Fibroblast of the aortic adventitia (primary cell): ENCODE results near the gene RIIAD1. TPM values are rescaled to one million over a fixed set of nuclear protein-coding genes. Genes with fewer than 3 reads are reported as not detected.

Experiments
- DNase-seq: peaks from one replicate; pipeline ENCODE4 v3.0.0-alpha.2; 2010; ENCODE audit warnings: low read depth
- H3K4me3 ChIP-seq: 2 replicates; pipeline ENCODE4 v1.5.1; 2011; ENCODE audit warnings: low read depth, mild to moderate bottlenecking, control low read depth, low read length, moderate library complexity
- CTCF ChIP-seq: IDR thresholded peaks from 2 replicates; pipeline ENCODE4 v1.5.1; 2011; ENCODE audit warnings: mild to moderate bottlenecking, low read length, control low read depth, inconsistent platforms; ENCODE audit not compliant: insufficient read depth
- total RNA-seq: library from RNA; depleted of rRNA; stranded (reverse); fragments of >200 nt; gene quantifications from 2 replicates; pipeline ENCODE4 v1.2.3, GENCODE V29; 2012; ENCODE audit warnings: low replicate concordance

The RIIAD1 gene
- total RNA-seq, 1 donor: not detected

- no peak overlapping the region for H3K4me3 ChIP-seq
- TF ChIP-seq CTCF: no peak
- no peak for DNase-seq
These were observed 34.8 kb upstream of the RIIAD1 start for GRCh38 chr1:151686561-151686960.

- H3K4me3 ChIP-seq: no peak overlapping the region
- no peak for TF ChIP-seq CTCF
- DNase-seq: no peak
These were observed 31.8 kb upstream of the RIIAD1 start for GRCh38 chr1:151689494-151689893.

- no peak overlapping the region for H3K4me3 ChIP-seq
- DNase-seq: no peak
- no peak for TF ChIP-seq CTCF
These were observed 29.1 kb upstream of the RIIAD1 start for GRCh38 chr1:151692226-151692625.

- no peak overlapping the region for H3K4me3 ChIP-seq
- peak; percentile 59 for DNase-seq
- peak; percentile 84 for TF ChIP-seq CTCF
These were observed 28.2 kb upstream of the RIIAD1 start for GRCh38 chr1:151693057-151693651.

GRCh38 chr1:151701515-151701914, 19.8 kb upstream of the RIIAD1 start:
- no peak for DNase-seq
- H3K4me3 ChIP-seq: no peak overlapping the region
- TF ChIP-seq CTCF: no peak

GRCh38 chr1:151702936-151703335, 18.4 kb upstream of the RIIAD1 start:
- TF ChIP-seq CTCF: no peak
- no peak for DNase-seq
- no peak overlapping the region for H3K4me3 ChIP-seq

- TF ChIP-seq CTCF: no peak
- H3K4me3 ChIP-seq: no peak overlapping the region
- DNase-seq: no peak
These were observed 17.5 kb upstream of the RIIAD1 start for GRCh38 chr1:151703813-151704212.
